Breast epithelium (tissue), 4 donors: Measurements from ENCODE around the gene PROSER3. TPM values are rescaled to one million over a fixed set of nuclear protein-coding genes. Genes with fewer than 3 reads are reported as not detected.
"Not testable (repeated sequence)": the region's sequence is repeated elsewhere in the genome, so short reads cannot be mapped to it uniquely, and the experiment has no call there.

ENCODE experiments used
- DNase-seq, 2 donors: peaks; one replicate each; pipeline ENCODE4 v3.0.0-alpha.2; 2019; ENCODE audit warnings: low spot score in 2 of 2
- H3K27ac ChIP-seq, 2 donors: fragments of 200-600 bp; sonication (generic) in 1 of 2; one replicate each; pipeline ENCODE4 v1.5.1; 2016 to 2019; ENCODE audit warnings: mild to moderate bottlenecking in 1 of 2
- H3K27me3 ChIP-seq, 2 donors: fragments of 200-600 bp; sonication (generic) in 1 of 2; one replicate each; pipeline versions ENCODE4 v1.5.1 to v1.6.0; 2017 to 2019; ENCODE audit warnings: control low read depth in 1 of 2, mild to moderate bottlenecking in 1 of 2
- H3K36me3 ChIP-seq: fragments of 200-600 bp; one replicate; pipeline ENCODE4 v1.5.1; 2019
- H3K4me1 ChIP-seq, 2 donors: fragments of 200-600 bp; sonication (generic); one replicate each; pipeline ENCODE4 v1.5.1; 2016 to 2019; ENCODE audit warnings: control low read depth in 1 of 2
- H3K4me3 ChIP-seq, 3 donors: fragments of 200-600 bp; sonication (generic); 1 replicate in 2 of 3; 2 replicates in 1 of 3; pipeline ENCODE4 v1.5.1; 2016 to 2019; ENCODE audit warnings: mild to moderate bottlenecking in 3 of 3, moderate library complexity in 2 of 3
- H3K9me3 ChIP-seq, 2 donors: fragments of 200-600 bp; sonication (generic) in 1 of 2; one replicate each; pipeline ENCODE4 v1.5.1; 2016 to 2019; ENCODE audit warnings: control low read depth in 1 of 2
- CTCF ChIP-seq, 3 donors: fragments of 450-650 bp; IDR thresholded peaks; one replicate each; pipeline ENCODE4 v1.5.1; 2016 to 2017; ENCODE audit warnings: antibody characterized with exemption in 3 of 3, mild to moderate bottlenecking in 3 of 3, moderate library complexity in 3 of 3
- POLR2A ChIP-seq: fragments of 450-650 bp; IDR thresholded peaks from one replicate; pipeline ENCODE4 v1.6.1; 2016; ENCODE audit warnings: antibody characterized with exemption, mild to moderate bottlenecking, moderate library complexity
- POLR2AphosphoS5 ChIP-seq, 3 donors: sonication (generic); formaldehyde crosslinking; IDR thresholded peaks; one replicate each; pipeline ENCODE4 v1.6.1; 2017; ENCODE audit warnings: antibody characterized with exemption in 3 of 3
- intact Hi-C: fragments of 100-400 bp; cut with DNase I; formaldehyde crosslinking; loops from one replicate; pipeline ENCODE4 v1.15.1; 2023; ENCODE audit warnings: low total_unique reads
- total RNA-seq, 3 donors: library from RNA; depleted of rRNA; stranded (reverse); fragments of >200 nt; gene quantifications; one replicate each; pipeline ENCODE4 v1.1.0, GENCODE V29; 2016

The PROSER3 gene
- total RNA-seq, 3 donors from 2014 or later = 5.7 to 6.4 (median 6.2) TPM

- Histone ChIP-seq H3K27me3 (no peaks in the 10 kb centered on the region), H3K9me3 (no peaks in the 10 kb centered on the region), H3K4me3 (no peak overlapping the region), H3K27ac (no peak overlapping the region), H3K36me3 (peaks cover 19% of the 10 kb centered on the region), H3K4me1 (peaks cover 9 to 11% of the 10 kb centered on the region in 2 donors)
- no peak for TF ChIP-seq CTCF (IDR thresholded peaks at IDR 0.05)
- TF ChIP-seq POLR2A = no peak
- no peak for TF ChIP-seq POLR2AphosphoS5 (IDR thresholded peaks at IDR 0.05)
- intact Hi-C loops = no loop called here
- DNase-seq = no peak
Measured at GRCh38 chr19:35722897-35723296, 35.1 kb upstream of the PROSER3 start.

GRCh38 chr19:35723671-35724070 is 34.3 kb upstream of the PROSER3 start:
- Histone ChIP-seq H3K4me3 (no peak overlapping the region), H3K27ac (no peak overlapping the region), H3K27me3 (no peaks in the 10 kb centered on the region), H3K4me1 (peaks cover 8 to 10% of the 10 kb centered on the region in 2 donors), H3K9me3 (no peaks in the 10 kb centered on the region), H3K36me3 (peaks cover 22% of the 10 kb centered on the region)
- TF ChIP-seq POLR2AphosphoS5 (IDR thresholded peaks at IDR 0.05) (no peak), POLR2A (no peak), CTCF (IDR thresholded peaks at IDR 0.05) (no peak)
- intact Hi-C loops = no loop called here
- no peak for DNase-seq

GRCh38 chr19:35724132-35724531 is 33.8 kb upstream of the PROSER3 start:
- H3K36me3 ChIP-seq = peaks cover 22% of the 10 kb centered on the region
- H3K9me3 ChIP-seq, H3K27ac ChIP-seq, intact Hi-C loops, DNase-seq, H3K4me3 ChIP-seq, H3K27me3 ChIP-seq, H3K4me1 ChIP-seq: not testable (repeated sequence)

- Histone ChIP-seq H3K4me1 (peaks cover 1% of the 10 kb centered on the region in 2 donors), H3K27ac (no peak overlapping the region), H3K9me3 (no peaks in the 10 kb centered on the region), H3K36me3 (peaks cover 22% of the 10 kb centered on the region), H3K4me3 (no peak overlapping the region), H3K27me3 (no peaks in the 10 kb centered on the region)
- no peak for DNase-seq
- intact Hi-C loops = no loop called here
- no peak for TF ChIP-seq CTCF (IDR thresholded peaks at IDR 0.05)
- no peak for TF ChIP-seq POLR2AphosphoS5 (IDR thresholded peaks at IDR 0.05)
- TF ChIP-seq POLR2A = no peak
Measured at GRCh38 chr19:35724560-35724959, 33.4 kb upstream of the PROSER3 start.

- peaks cover 22% of the 10 kb centered on the region for H3K36me3 ChIP-seq
- H3K4me3 ChIP-seq = no peak overlapping the region
- intact Hi-C loops = no loop called here
- no peak for DNase-seq
- no peak overlapping the region for H3K27ac ChIP-seq
- H3K27me3 ChIP-seq = no peaks in the 10 kb centered on the region
- no peaks in the 10 kb centered on the region for H3K4me1 ChIP-seq
- H3K9me3 ChIP-seq = no peaks in the 10 kb centered on the region
- TF ChIP-seq CTCF (IDR thresholded peaks at IDR 0.05) (no peak), POLR2A (no peak), POLR2AphosphoS5 (IDR thresholded peaks at IDR 0.05) (no peak)
Measured at GRCh38 chr19:35725216-35725861, 32.6 kb upstream of the PROSER3 start.
